HG03378 (cell line): Measurements from ENCODE around the gene SNRPD3.
"Not testable (repeated sequence)": the region's sequence is repeated elsewhere in the genome, so short reads cannot be mapped to it uniquely, and the experiment has no call there.

Experiments
- ATAC-seq: cut with Tn5 transposase; IDR thresholded peaks from one replicate; pipeline ENCODE4 v1.9.1; 2021; ENCODE audit warnings: mild to moderate bottlenecking, moderate library complexity; ENCODE audit not compliant: unreplicated experiment

SNRPD3 gene

DNA sequence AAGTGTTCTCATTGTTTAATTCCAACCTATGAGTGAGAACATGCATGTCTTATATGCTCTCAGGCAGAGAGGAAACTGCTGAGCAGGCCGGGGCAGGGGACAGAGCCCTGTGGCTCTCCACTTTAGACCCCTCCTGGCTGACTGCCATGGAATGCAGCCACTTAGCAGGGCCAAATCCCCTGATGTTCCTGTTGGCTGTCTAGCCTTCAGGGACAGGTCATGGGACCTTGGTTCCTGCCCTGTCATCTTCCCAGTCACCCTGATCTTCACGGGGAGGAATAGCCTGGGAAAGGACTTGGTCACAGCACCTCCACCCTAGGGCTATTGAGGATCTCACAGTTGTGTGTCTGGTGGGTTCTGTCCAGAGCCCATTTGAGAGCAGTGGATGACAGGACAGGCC is 50.5 kb downstream of the SNRPD3 start:
- ATAC-seq: not testable (repeated sequence)

DNA sequence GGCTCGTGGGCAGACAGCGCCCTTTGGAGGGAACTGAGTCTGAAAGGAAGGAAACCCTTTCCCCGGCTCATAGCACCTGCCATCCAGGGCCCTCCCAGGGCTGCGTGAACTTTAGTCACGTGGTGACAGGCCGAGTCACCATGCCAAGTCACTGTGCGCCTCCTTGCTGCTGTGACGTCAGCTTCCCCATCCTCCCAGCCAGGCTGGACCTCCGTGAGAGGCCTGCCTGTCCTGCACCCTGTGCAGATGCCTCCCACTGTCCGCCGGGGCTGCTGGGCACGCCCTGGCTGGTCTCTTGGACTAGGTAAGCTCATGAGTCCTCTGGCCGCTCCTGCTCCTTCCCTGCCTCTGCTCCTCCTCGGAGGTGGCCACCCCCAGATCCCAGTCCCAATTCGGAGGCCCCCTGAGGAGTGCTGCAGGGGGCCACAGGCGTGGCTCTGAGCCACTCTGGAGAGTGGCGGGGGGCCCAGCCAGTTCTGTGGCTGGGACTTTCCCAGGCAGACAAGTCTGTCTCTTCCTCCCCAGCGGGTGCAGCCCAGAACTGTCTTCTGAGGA is 51.7 kb downstream of the SNRPD3 start:
- ATAC-seq: not testable (repeated sequence)

GRCh38 chr22:24608327-24608726 is 52.5 kb downstream of the SNRPD3 start:
- ATAC-seq: not testable (repeated sequence)

DNA sequence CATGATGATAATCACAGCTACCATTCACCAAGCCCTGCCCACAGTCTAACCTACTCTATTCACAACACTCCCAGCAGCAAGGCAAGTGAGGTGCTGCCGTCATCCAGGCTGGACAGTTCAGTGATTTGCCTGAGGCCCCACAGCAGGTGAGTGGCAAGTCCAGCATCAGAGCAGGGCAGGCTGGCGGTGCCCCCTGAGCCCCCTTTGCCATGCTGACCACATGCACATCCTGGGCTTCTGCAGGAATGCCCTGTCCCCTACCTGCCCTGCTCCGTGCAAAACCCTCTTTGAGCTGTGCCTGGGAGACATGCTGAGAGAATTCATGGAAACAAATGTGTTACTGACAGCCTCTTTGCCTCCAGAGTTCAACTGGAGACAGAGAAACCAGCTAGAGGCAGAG is 54.1 kb downstream of the SNRPD3 start:
- ATAC-seq: not testable (repeated sequence)

DNA sequence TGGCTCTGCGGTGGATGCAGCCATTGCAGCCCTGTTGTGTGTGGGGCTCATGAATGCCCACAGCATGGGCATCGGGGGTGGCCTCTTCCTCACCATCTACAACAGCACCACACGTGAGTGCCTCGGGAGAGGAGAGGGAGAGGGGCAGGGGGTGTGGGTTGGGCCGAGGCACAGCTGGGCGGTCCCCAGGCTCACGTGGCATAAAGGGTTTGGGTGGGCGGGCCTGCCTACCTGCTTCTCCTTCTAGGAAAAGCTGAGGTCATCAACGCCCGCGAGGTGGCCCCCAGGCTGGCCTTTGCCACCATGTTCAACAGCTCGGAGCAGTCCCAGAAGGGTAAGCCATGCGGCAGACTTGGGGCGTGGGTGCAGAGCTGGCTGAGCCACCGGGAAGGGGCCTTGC is 59.0 kb downstream of the SNRPD3 start:
- ATAC-seq: not testable (repeated sequence)

DNA sequence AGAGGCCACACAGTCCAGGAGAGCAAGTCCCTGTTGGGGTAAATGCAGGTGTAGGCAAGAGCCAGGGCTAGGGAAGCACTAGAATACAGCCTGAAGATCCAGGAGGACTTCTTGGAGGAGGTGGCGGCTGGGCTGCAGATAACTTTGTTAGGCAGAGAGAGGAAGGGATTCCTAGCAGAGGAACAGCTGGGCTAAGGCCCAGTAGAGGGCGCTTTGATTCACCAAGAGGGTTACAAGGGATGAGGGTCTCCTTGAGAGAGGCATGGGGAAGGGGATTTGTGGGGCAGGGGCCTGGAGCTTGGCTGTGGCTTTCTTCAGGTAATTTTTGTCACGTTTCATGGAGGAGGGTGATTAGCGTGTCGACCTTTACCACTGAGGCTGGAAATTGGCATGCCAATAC is 65.4 kb downstream of the SNRPD3 start:
- ATAC-seq: not testable (repeated sequence)

DNA sequence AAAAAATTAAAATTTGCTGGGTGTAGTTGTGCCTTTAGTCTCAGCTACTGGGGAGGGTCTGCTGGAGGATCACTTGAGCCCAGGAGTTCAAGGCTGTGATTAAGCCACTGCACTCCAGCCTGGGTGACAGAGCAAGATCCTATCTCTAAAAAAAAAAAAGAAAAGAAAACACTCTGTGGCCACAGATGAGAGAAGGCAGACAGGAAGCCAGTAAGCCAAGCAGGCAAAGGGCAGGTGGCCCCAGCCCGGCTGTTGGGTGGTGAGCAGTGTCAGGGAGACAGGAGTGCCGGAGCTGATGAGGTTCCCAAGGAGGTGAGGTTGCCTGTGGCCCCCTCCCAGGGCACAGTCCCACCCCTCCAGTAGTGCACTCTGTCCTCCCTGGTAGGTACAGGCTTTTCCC is 66.8 kb downstream of the SNRPD3 start:
- ATAC-seq: not testable (repeated sequence)
